Right atrium auricular region (tissue), 2 donors: Measurements from ENCODE around the gene CASP8. TPM values are rescaled to one million over a fixed set of nuclear protein-coding genes. Genes with fewer than 3 reads are reported as not detected.

Experiments used
- DNase-seq: peaks from one replicate; pipeline ENCODE4 v3.0.0-alpha.2; 2019; ENCODE audit warnings: low spot score
- H3K27ac ChIP-seq, 2 donors: fragments of 200-600 bp; sonication (generic); 1 replicate in 1 of 2; 2 replicates in 1 of 2; pipeline ENCODE4 v1.5.1; 2016 to 2019
- H3K27me3 ChIP-seq, 2 donors: fragments of 200-600 bp; sonication (generic); one replicate each; pipeline versions ENCODE4 v1.5.1 to v1.6.0; 2017 to 2019
- H3K36me3 ChIP-seq: fragments of 200-600 bp; sonication (generic); one replicate; pipeline ENCODE4 v1.5.1; 2016
- H3K4me1 ChIP-seq, 2 donors: fragments of 200-600 bp; sonication (generic); one replicate each; pipeline versions ENCODE4 v1.5.1 to v1.6.0; 2017 to 2019
- H3K4me3 ChIP-seq, 2 donors: fragments of 200-600 bp; sonication (generic); 1 replicate in 1 of 2; 2 replicates in 1 of 2; pipeline ENCODE4 v1.5.1; 2017 to 2019; ENCODE audit warnings: mild to moderate bottlenecking in 1 of 2, moderate library complexity in 1 of 2
- H3K9me3 ChIP-seq, 2 donors: fragments of 200-600 bp; sonication (generic); one replicate each; pipeline ENCODE4 v1.5.1; 2019
- total RNA-seq, 2 donors: library from RNA; depleted of rRNA; stranded (reverse); fragments of >200 nt; gene quantifications; one replicate each; pipeline ENCODE4 v1.1.0, GENCODE V29; 2016
- TF ChIP-seq, protein P1 (sequence below), 2 donors: fragments of 200-600 bp; sonication (generic); IDR thresholded peaks; one replicate each; pipeline ENCODE4 v1.5.1; 2019; ENCODE audit warnings: antibody characterized with exemption in 2 of 2

CASP8 gene
- total RNA-seq, 2 donors from 2014 or later = 3.5 to 5.1 TPM

DNA sequence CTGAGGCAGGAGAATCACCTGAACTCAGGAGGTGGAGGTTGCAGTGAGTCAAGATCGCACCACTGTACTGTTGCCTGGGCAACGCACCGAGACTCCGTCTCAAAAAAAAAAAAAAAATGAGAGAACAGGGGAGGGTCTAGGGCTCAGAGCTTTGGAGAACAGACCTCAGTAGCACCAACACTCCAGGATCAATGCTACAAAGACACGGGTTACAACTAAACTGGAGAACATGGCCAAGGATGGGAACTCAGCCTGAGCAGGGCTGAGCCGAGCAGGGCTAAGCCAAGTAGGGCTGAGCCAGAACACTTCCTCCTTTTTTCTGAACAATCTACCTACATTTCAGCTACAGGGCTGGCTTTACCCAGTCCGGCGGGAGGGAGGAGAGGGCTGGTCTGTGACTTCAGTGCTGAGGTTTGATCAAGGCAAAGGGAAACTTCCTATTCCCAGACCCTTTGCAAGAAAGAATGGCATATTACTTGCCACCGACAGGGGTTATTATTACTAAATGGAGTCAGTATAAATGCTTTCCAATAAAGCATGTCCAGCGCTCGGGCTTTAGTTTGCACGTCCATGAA is 2.9 kb upstream of the CASP8 start:
- H3K4me1 ChIP-seq = peaks cover 0 to 17% of the 10 kb centered on the region in 2 donors
- H3K36me3 ChIP-seq = no peaks in the 10 kb centered on the region

DNA sequence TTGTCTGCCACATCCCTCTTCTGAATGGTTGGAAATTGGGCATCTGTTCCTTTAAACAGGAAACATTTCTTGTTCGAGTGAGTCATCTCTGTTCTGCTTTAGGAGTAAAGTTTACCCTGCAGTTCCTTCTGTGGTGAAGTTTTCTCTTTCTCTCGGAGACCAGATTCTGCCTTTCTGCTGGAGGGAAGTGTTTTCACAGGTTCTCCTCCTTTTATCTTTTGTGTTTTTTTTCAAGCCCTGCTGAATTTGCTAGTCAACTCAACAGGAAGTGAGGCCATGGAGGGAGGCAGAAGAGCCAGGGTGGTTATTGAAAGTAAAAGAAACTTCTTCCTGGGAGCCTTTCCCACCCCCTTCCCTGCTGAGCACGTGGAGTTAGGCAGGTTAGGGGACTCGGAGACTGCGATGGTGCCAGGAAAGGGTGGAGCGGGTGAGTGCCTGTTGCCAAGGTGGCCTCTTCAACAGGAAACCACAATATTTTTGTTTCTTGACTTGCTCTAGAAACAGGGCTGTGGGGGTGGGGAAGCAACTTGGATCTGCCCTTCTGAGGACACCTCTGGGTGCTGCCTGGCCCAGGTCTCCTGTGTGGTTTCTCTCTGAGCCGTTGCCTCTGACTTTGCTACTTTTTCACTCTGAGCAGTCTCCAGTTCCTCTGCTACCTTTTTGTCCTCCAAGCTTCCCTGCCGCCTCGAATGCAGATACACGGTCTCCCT is 2.2 kb upstream of the CASP8 start:
- no peaks in the 10 kb centered on the region for H3K27me3 ChIP-seq
- no peaks in the 10 kb centered on the region for H3K9me3 ChIP-seq
- DNase-seq = peak; percentile 72
- peak overlapping the region; percentile 51 to 62 for H3K4me3 ChIP-seq
- H3K27ac ChIP-seq = peak overlapping the region; percentile 83 to 84
- H3K4me1 ChIP-seq = peaks cover 0 to 17% of the 10 kb centered on the region in 2 donors
- TF ChIP-seq, protein P1, sequence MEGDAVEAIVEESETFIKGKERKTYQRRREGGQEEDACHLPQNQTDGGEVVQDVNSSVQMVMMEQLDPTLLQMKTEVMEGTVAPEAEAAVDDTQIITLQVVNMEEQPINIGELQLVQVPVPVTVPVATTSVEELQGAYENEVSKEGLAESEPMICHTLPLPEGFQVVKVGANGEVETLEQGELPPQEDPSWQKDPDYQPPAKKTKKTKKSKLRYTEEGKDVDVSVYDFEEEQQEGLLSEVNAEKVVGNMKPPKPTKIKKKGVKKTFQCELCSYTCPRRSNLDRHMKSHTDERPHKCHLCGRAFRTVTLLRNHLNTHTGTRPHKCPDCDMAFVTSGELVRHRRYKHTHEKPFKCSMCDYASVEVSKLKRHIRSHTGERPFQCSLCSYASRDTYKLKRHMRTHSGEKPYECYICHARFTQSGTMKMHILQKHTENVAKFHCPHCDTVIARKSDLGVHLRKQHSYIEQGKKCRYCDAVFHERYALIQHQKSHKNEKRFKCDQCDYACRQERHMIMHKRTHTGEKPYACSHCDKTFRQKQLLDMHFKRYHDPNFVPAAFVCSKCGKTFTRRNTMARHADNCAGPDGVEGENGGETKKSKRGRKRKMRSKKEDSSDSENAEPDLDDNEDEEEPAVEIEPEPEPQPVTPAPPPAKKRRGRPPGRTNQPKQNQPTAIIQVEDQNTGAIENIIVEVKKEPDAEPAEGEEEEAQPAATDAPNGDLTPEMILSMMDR (IDR thresholded peaks at IDR 0.05) = no peak
- H3K36me3 ChIP-seq = no peaks in the 10 kb centered on the region

More for the DNA sequence above, 2.9 kb upstream of the CASP8 start:
- Histone ChIP-seq H3K27ac (peak overlapping the region; percentile 83 to 84), H3K4me3 (peak overlapping the region; percentile 51 to 62), H3K27me3 (no peaks in the 10 kb centered on the region), H3K9me3 (no peaks in the 10 kb centered on the region)
- DNase-seq = no peak
- TF ChIP-seq, protein P1 (IDR thresholded peaks at IDR 0.05) = no peak

DNA sequence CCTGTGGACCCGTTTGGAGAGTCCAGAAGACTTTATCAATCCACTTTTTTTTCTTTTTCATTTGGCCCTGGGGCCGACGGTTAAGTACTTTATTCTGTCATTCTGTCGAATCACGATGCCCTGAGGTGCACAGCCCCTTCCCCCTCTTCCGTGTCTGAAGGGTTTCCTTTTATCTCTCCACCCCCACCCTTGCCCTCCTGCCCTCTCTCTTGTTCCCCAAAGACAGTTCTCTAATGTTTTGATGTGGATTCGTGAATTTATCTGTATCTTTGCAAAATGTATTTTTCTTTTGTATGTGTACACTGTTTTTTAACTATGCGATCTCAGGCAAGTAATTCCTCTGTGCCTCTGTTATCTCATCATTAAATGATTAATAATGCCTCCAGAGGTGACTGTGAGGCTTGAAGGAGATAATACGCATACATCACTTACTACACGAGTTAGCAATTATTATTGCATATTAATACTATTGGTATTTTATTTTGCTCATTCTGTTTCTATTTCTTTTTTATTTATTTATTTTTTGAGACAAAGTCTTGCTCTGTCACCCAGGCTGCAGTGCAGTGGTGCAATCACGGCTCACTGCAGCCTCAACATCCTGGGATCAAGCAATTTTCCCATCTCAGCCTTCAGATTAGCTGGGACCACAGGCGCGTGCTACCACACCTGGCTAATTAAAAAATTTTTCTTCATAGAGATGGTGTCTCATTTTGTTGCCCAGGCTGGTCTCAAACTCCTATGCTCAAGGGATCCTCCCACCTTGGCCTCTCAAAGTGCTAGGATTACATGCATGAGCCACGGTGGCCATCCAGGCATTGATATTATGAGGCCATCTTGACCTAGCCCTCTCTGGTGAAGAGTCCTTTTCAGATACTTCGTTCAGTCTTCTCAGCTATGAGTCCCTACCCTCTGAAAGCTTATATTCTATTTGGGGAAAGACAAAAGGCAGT is 1.4 kb upstream of the CASP8 start:
- H3K27me3 ChIP-seq = no peaks in the 10 kb centered on the region
- DNase-seq = no peak
- H3K4me1 ChIP-seq = peaks cover 0 to 17% of the 10 kb centered on the region in 2 donors
- no peaks in the 10 kb centered on the region for H3K36me3 ChIP-seq
- TF ChIP-seq, protein P1 (IDR thresholded peaks at IDR 0.05) = no peak
- H3K27ac ChIP-seq = peak overlapping the region; percentile 83 to 84
- no peaks in the 10 kb centered on the region for H3K9me3 ChIP-seq
- peak overlapping the region; percentile 51 to 62 for H3K4me3 ChIP-seq

DNA sequence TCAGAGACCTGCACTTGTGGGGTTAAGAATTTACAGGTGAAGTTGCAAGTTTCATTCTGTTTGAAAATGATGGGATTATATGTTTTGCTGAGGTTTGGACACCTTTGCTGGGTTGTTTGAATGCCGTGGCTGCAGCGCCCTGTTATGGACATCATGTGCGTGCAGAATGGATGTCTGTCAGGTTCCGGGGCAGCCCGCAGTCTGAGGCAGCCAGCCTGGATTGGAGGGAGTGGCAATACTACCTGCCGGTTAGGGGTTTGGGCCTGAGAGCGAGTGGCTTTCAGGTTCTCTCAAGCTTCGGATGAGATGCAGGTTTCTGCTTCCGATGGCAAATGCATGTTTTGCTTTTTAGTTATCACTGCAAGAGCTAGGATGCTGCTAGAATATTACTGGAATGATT is 1.1 kb downstream of the CASP8 start:
- H3K4me1 ChIP-seq = peaks cover 0 to 17% of the 10 kb centered on the region in 2 donors
- no peaks in the 10 kb centered on the region for H3K9me3 ChIP-seq
- TF ChIP-seq, protein P1 (IDR thresholded peaks at IDR 0.05) = no peak
- H3K36me3 ChIP-seq = no peaks in the 10 kb centered on the region
- H3K27ac ChIP-seq = no peak overlapping the region
- DNase-seq = no peak
- no peaks in the 10 kb centered on the region for H3K27me3 ChIP-seq
- no peak overlapping the region for H3K4me3 ChIP-seq

DNA sequence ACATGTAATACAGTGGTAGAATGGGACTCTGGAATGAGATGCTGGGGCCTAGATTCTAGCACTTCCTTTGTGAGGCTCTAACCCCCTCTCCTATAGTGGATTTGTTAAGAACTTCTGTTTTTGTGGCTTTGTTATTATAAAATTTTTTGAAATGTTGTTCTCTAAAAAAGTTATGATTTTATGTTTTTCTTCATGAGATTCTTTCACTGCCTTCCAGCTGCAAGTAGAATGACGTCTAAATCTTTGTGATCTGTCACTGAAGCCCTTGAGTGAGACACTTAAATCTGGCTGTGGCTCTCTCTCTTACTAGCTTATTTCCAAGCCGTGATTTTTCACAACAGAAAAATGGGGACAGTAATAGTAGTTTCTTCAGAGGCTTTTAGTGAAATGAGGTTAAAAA is 1.6 kb downstream of the CASP8 start:
- Histone ChIP-seq H3K9me3 (no peaks in the 10 kb centered on the region), H3K36me3 (no peaks in the 10 kb centered on the region), H3K27ac (no peak overlapping the region), H3K27me3 (no peaks in the 10 kb centered on the region), H3K4me1 (peaks cover 0 to 17% of the 10 kb centered on the region in 2 donors), H3K4me3 (no peak overlapping the region)
- DNase-seq = no peak
- TF ChIP-seq, protein P1 (IDR thresholded peaks at IDR 0.05) = no peak
